ENCODE results near the gene PPAN.

PPAN gene

DNA sequence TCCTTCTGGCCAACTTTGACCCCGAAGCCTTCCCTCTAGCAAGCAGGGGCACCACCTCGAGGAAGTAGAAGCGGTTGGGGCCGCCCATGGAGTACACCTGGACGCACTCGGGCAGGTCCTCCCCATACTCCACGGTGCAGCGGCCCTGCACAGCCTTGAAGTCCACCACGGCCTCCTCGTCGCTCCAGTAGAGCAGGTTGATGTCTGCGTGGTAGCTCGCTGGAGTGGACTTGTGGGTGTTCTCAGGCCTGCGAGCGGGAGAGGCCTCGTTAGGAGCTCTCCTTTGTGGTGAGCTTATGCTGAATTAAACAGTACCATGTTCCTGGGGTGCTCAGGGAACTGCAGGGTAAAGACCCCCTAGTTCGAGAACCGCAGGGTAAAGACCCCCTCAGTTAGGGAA, 35.8 kb downstream of the PPAN start:
- no peak for DNase-seq

DNA sequence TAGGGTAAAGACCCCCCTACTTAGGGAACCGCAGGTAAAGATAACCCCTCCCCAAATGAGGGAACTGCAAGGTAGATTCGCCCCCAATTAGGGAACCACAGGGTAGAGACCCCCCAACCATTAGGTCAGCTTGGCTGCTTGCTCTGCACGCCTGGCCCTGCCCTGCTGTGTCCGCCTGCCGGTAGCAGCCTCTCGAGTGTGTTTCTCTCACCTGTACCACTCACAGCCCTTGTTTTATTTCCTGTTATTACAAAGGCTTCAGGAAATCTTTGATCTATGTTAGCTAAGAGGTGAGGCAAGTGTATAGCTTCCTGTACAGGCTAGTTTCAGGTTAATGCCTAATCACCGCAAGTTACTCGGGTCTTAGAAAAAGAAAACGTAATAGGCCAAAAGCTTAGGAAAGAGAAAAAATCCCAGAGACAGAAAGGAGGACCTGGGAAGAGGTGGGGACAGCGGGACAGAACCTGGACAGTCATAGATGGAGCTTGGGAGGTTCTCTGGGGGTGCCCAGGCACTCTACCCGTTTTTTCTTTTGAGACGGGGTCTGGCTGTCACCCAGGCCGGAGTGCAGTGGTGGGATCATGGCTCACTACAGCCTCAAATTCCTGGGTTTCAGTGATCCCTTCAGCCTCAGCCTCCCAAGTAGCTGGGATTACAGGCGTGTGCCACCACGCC, 36.7 kb downstream of the PPAN start:
- DNase-seq = no peak

DNA sequence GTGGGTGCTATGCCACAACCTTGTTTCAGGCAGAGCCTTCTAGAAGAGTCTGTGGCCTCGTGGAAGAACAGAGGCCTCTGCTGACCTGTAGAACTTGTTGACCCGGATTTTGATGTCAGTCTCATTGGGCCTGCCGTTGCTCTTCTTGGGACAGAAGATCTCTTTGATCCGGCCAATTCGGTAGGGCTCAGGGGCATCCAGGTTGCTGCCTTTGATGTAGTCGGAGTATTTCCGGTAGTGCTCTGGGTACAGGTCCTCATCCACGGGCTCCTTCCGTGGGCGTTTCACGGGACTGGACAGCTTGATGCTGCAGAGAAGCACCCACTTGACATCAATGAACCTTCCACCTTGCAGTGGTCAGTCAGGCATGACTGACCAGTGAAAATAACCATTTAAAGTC, 37.5 kb downstream of the PPAN start:
- no peak for DNase-seq

DNA sequence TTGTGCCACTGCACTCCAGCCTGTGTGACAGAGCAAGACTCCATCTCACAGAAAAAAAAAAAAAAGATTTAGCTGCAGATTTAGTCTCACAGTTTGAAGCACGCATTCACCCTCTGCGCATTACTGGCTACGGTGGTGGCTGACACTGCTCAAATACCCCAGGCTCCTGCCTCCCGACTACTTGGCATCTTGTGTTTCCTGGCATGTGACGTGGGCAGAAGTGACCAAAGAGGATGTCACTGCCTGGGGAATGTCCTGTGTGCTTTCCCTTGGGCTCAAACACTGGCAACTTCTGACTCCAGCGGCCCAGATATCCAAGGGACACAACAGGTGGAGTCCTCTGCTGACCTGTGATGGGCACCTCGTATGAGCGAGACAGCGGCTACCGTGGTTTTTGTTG, 38.2 kb downstream of the PPAN start:
- no peak for DNase-seq

DNA sequence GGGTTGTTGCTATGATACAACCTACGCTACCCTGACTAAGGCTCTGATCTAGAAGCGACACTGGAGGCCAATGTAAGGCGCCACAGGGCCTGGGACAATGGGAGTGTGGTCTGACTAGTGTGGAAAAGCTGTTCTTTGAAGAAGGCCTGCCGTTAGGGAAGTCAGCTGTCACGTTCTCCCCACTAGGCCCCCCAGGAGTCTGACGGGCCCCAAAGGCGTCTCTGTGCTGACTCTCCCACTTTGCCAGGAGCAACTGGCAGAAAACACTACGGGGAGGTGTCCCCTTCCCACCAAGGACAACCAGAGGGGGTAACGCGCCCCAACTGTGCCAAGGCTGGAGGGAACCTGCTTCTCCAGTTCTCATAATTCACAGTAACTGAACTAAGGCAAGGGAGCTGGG, 38.9 kb downstream of the PPAN start:
- DNase-seq = no peak

DNA sequence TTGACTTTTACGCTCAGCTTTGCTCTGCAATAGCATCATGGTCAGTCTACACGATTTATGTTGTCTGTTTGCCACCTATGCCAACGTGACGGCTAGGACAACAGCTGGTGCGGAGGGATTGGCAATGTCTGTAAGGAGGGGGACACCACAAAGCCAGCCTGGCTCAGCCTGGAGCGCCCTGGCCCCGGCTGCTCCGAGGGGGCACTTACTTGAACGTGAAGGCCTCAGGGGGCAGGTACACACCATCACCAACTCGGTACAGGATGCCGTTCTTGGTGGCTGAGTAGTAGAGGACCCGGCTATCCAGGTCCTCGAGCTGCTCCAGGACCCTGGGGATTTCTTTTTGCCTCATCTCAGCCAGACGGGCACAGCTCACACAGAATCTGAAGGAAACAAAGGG, 40.0 kb downstream of the PPAN start:
- DNase-seq = no peak

DNA sequence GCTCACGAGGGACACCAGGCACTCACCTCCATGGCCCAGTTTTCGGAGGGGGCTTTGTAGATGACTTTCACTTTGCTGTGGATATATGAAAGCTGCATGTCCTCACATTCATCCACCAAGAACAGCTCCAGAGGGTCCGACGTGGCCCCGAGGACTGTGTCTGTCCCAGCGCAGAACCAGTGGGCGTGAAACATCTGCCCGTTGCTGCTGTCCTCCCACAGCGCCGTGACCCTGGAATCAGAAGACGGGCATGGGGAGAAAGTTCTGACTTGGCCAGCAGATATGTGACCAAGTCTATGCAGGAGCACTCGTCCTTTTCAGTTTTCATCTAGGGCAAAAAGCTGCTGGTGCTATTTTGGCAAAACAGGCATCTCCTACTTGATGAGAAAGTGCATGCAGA, 43.3 kb downstream of the PPAN start:
- no peak for DNase-seq

DNA sequence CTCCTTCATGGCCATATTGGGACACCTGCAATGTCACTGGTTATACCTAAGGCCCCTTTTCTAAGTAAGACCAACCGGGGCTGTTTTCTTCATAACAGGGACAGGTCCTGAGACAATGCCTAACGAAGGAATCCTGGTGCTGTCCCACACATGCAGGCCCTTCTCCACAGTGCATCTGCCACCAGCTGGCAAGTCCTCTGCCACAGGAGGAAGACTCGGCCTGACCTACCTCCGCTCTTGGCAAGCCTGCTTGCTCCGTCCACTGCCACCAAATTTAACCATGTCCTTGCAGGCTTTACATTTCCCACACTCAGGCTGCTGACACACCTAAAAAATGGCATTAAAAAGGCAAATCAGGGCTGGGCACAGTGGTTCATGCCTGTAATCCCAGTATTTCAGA, 45.4 kb downstream of the PPAN start:
- DNase-seq = no peak

DNA sequence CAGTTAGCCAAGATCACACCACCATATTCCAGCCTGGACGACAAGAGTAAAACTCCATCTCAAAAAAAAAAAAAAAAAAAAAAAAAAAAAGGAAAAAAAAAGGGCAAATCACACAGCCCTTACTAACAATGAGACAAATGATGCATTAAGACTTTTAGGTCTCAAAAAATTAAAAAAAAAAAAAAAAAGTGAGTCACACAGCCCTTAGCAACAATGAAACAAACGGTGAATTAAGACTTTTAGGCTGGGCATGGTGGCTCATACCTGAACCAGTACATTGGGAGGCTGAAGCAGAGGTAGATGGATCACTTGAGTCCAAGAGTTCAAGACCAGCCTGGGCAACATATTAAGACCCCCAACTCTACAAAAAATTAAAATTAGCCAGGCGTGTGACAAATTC, 45.9 kb downstream of the PPAN start:
- DNase-seq = no peak

DNA sequence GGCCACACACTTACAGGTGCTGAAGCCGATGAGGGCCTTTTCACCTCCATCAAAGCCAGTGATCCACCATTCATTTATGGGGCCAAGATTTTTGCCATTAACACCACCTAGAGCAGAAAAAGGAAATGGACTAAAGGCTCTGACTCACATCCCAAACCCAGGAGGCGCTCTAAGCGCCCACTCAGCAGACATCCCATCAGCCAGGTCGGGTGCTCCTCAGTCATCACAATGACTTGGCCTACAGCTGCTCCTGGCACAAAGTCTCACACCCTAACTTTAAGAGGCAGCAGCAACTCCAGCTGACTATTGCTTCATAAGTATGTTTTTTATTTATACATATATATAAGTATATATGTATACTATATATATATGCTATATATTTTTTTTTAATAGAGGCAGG, 49.7 kb downstream of the PPAN start:
- no peak for DNase-seq

DNA sequence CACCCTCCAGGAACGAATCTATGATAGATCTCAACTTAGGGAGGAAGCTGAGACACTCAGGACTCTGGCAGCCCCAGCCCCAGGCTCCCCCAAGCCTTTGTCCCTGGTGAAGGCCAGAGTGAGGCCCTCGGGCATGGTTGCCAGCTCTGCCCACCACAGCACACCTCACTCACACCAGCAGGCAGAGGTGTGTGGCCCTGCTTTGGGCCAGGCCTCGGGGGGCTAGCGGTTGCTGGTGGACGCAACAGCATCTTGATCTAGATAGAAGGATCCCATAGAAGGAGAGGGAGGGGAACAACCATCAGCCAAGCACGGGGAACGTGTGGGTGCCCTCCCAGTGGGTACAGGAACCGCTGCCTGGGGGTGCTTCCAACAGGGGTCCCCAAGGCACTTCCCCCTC, 51.9 kb downstream of the PPAN start:
- no peak for DNase-seq

DNA sequence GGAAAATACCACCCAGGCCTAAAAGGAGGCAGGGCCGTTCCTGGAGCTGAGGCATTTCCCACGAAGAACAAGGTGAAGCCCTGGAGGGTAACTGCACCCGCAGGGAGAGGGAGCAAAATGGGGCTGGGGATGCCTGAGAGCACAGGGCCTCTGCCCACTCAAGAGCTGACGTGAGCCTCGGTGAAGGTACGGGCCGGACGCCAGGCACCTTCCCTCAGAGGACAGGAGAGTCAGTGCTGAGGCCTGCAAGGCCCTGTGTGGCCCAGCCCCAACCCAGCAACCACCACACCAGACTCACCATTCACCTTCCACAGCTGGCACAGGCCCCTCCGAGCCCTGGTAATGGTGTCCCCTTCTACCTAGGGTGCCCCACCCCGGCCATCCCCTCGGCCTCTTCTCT, 52.3 kb downstream of the PPAN start:
- DNase-seq = no peak

DNA sequence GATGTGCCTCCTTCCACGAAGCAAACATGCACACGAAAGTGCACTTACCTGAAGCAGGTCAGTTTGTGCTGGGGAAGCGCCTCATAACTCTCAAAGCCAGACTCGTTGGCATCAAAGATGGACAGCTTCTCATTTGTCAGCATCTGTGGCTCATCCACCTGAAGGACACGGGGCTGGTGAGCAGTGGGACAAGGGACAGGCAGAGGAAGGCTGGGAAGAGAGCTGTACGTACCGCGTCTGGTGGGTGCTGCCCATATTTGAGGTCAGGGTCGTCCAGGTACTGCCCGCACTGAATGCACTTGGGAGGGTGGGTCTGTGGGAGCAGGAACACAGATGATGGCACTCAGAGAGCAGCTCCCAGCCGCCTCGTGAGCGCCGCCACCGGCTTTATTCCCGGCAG, 53.4 kb downstream of the PPAN start:
- DNase-seq = no peak

All from NCI-H1417 (cell line).